Effector memory CD4-positive, alpha-beta T cell (primary cell): ENCODE measurements around the gene RHBG.
"Not testable (repeated sequence)": the region's sequence is repeated elsewhere in the genome, so short reads cannot be mapped to it uniquely, and the experiment has no call there.

Experiments
- DNase-seq, 3 donors: peaks; one replicate each; pipeline ENCODE4 v3.0.0-alpha.2; 2020
- H3K27ac ChIP-seq: 2 replicates; pipeline ENCODE4 v1.7.0; 2013; ENCODE audit warnings: mild to moderate bottlenecking, low read length, moderate library complexity; ENCODE audit not compliant: insufficient read depth, poor library complexity, severe bottlenecking
- H3K27me3 ChIP-seq: replicated peaks from 2 replicates; pipeline ENCODE4 v1.7.0; 2013; ENCODE audit warnings: mild to moderate bottlenecking, low read length; ENCODE audit not compliant: insufficient read depth, control insufficient read depth, poor library complexity, severe bottlenecking
- H3K36me3 ChIP-seq: 2 replicates; pipeline ENCODE4 v1.7.0; 2013; ENCODE audit warnings: mild to moderate bottlenecking, low read length, moderate library complexity; ENCODE audit not compliant: control insufficient read depth, insufficient read depth
- H3K4me1 ChIP-seq: 2 replicates; pipeline ENCODE4 v1.7.0; 2013; ENCODE audit warnings: low read length, mild to moderate bottlenecking; ENCODE audit not compliant: control insufficient read depth, insufficient read depth, poor library complexity, severe bottlenecking
- H3K4me3 ChIP-seq: 2 replicates; pipeline ENCODE4 v1.7.0; 2013; ENCODE audit warnings: low read length, low read depth, mild to moderate bottlenecking; ENCODE audit not compliant: insufficient read depth, poor library complexity, severe bottlenecking
- H3K9me3 ChIP-seq: 2 replicates; pipeline ENCODE4 v1.7.0; 2013; ENCODE audit warnings: mild to moderate bottlenecking, low read length, moderate library complexity; ENCODE audit not compliant: control insufficient read depth

RHBG gene

DNA sequence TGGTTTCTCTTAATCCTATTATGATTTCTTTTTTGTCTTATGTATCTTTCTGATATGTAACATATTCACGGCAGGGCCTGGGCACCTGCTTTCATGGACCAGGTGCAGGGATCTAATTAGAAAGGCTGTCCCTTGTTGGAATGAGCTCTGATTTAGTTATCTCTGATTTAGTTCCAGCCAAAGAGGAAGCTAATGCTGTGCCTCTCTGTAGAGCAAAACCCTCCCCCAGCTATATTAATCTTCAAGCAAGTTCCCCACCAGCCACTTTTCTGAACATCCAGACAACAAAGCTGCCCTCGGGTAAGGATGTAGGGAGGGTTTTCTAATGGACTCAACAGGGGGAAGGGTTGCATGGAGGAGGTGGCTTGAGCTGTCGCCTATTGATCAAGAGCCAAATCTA lies 24.6 kb upstream of the RHBG start:
- Histone ChIP-seq H3K4me1 (no peaks in the 10 kb centered on the region), H3K27ac (no peak overlapping the region), H3K27me3 (no peaks in the 10 kb centered on the region), H3K36me3 (no peaks in the 10 kb centered on the region), H3K4me3 (no peak overlapping the region), H3K9me3 (no peaks in the 10 kb centered on the region)
- no peak for DNase-seq

DNA sequence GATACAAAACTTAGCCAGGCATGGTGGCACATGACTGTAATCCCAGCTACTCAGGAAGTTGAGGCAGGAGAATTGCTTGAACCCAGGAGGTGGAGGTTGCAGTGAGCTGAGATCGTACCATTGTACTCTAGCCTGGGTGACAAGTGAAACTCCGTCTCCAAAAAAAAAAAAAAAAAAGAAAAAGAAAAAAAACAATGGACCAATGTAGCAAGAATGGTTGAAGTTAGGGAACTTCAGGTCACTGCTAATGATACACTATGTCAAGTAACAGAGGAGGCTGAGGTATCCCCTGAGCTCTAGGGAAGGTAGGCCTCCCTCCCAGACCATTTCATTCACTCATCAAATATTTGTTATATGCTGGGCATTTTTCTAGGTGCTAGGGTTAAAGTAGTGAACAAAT lies 23.0 kb upstream of the RHBG start:
- not testable (repeated sequence) for H3K27ac ChIP-seq, DNase-seq, H3K4me1 ChIP-seq, H3K36me3 ChIP-seq, H3K27me3 ChIP-seq, H3K4me3 ChIP-seq, H3K9me3 ChIP-seq

DNA sequence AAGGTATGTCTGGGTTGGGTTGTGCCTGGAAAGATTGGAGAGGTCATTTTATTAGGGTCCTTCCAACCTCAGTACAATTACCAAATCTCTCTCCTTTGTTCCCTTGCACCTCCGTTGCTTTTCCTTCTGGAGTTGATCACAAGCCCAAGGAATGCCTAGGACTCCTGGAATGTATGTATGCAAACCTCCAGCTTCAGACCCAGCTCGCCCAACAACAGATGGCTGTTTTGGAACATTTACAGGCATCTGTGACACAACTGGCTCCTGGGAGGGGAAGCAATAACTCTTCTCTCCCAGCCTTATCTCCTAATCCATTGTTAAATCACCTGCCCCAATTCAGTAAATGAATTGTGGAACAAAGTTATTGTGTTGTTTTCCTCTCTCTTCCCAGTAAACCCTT lies 22.4 kb upstream of the RHBG start:
- Histone ChIP-seq H3K27me3 (no peaks in the 10 kb centered on the region), H3K4me3 (no peak overlapping the region), H3K36me3 (no peaks in the 10 kb centered on the region), H3K4me1 (no peaks in the 10 kb centered on the region), H3K9me3 (no peaks in the 10 kb centered on the region), H3K27ac (no peak overlapping the region)
- DNase-seq: no peak

DNA sequence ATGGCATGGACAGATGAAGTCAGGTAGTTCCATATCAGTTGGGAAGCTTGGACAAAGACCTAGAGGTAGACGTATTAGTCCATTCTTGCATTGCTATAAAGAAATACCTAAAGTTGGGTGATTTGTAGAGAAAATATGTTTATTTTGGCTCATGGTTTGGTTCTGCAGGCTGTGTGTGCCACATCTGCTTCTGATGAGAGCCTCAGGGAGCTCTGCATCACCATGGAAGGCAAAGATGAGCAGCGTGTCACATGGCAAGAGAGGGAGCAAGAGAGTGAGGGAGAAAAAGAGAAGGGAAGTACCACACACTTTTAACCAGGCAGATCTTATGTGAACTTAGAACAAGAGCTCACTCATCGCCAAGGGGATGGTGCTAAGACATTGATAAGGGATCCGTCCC lies 21.7 kb upstream of the RHBG start:
- Histone ChIP-seq H3K27ac (no peak overlapping the region), H3K27me3 (no peaks in the 10 kb centered on the region), H3K4me1 (no peaks in the 10 kb centered on the region), H3K36me3 (no peaks in the 10 kb centered on the region), H3K9me3 (no peaks in the 10 kb centered on the region), H3K4me3 (no peak overlapping the region)
- DNase-seq: no peak

DNA sequence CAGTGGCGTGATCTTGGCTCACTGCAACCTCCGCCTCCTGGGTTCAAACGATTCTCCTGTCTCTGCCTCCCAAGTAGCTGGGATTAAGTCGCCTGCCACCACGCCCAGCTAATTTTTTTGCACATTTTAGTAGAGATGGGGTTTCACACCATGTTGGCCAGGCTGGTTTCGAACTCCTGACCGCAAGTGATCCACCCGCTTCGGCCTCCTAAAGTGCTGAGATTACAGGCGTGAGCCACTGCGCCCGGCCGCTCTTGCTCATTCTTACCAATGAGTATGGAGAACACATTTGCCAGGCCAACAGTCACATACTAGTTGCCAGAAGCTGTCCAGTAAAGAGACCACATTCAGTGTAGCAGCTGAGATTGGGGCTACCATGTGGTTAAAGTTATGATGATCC lies 16.5 kb upstream of the RHBG start:
- H3K9me3 ChIP-seq, H3K36me3 ChIP-seq, H3K27ac ChIP-seq, H3K4me1 ChIP-seq, H3K27me3 ChIP-seq, DNase-seq, H3K4me3 ChIP-seq: not testable (repeated sequence)

GRCh38 chr1:156356262-156356874 lies 12.6 kb upstream of the RHBG start:
- Histone ChIP-seq H3K27me3 (peaks cover 5% of the 10 kb centered on the region), H3K9me3 (no peaks in the 10 kb centered on the region), H3K36me3 (no peaks in the 10 kb centered on the region), H3K4me1 (peaks cover 4% of the 10 kb centered on the region), H3K27ac (no peak overlapping the region), H3K4me3 (no peak overlapping the region)
- no peak for DNase-seq

GRCh38 chr1:156356875-156357534 lies 12.0 kb upstream of the RHBG start:
- Histone ChIP-seq H3K36me3 (no peaks in the 10 kb centered on the region), H3K27ac (no peak overlapping the region), H3K9me3 (no peaks in the 10 kb centered on the region), H3K4me1 (peaks cover 4% of the 10 kb centered on the region), H3K27me3 (peaks cover 5% of the 10 kb centered on the region), H3K4me3 (no peak overlapping the region)
- peak; percentile 14 to 45 (median 24) for DNase-seq

DNA sequence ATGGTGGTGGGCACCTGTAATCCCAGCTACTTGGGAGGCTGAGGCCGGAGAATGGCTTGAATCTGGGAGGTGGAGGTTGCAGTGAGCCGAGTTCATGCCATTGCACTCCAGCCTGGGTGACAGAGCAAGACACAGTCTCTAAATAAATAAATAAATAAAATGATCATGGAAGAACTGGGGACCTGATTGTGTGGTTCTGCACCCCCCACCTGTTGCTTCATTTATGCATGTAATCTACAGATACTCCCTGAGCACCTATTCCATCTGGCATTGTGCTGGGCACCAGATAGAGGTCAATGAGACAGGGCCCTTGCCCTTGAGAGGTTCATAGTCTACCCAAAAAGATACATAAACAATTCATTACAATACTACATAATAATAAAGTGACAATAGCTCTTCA lies 11.0 kb upstream of the RHBG start:
- peaks cover 5% of the 10 kb centered on the region for H3K27me3 ChIP-seq
- H3K4me3 ChIP-seq: no peak overlapping the region
- peaks cover 4% of the 10 kb centered on the region for H3K4me1 ChIP-seq
- no peaks in the 10 kb centered on the region for H3K36me3 ChIP-seq
- no peak for DNase-seq
- H3K9me3 ChIP-seq: no peaks in the 10 kb centered on the region
- no peak overlapping the region for H3K27ac ChIP-seq

DNA sequence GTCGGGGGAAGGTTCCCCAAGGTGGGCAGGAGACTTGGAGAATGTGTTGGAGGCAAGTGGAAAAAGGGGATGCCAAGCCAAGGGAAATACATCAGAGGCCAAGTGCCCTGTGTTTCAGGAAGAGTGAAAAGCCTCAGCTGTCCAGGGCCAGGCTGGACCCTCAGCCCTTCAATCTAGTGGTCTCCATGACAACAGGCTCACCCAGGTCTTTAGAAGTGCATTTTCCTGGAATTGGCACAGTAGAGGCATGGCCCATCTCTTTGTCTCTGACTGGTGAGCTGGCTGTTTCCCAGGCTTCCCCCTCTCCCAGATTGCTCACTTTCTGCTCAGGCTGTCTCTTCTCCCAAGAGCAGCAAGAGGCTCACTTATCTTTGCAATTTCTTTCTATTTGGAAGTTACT lies 10.4 kb upstream of the RHBG start:
- H3K4me1 ChIP-seq: peaks cover 4% of the 10 kb centered on the region
- no peak overlapping the region for H3K4me3 ChIP-seq
- H3K27me3 ChIP-seq: peaks cover 5% of the 10 kb centered on the region
- DNase-seq: no peak
- H3K27ac ChIP-seq: no peak overlapping the region
- no peaks in the 10 kb centered on the region for H3K9me3 ChIP-seq
- H3K36me3 ChIP-seq: no peaks in the 10 kb centered on the region

- Histone ChIP-seq H3K9me3 (no peaks in the 10 kb centered on the region), H3K4me3 (no peak overlapping the region), H3K4me1 (peaks cover 4% of the 10 kb centered on the region), H3K36me3 (no peaks in the 10 kb centered on the region), H3K27me3 (peaks cover 5% of the 10 kb centered on the region), H3K27ac (no peak overlapping the region)
- DNase-seq: no peak
These were observed 9.8 kb upstream of the RHBG start for GRCh38 chr1:156359249-156359648.
